OCI-LY1 (cell line): ENCODE results near the gene SLAIN2.

Experiments used
- EZH2 ChIP-seq: fragments of 200-600 bp; sonication (generic), shearing (Covaris generic); IDR thresholded peaks from 2 replicates; pipeline ENCODE4 v1.8.0; 2017; ENCODE audit warnings: borderline replicate concordance, mixed run types, mild to moderate bottlenecking, antibody characterized with exemption, low read length, moderate library complexity, mixed read lengths
- TF ChIP-seq, protein P1 (sequence below): fragments of 200-600 bp; sonication (generic), shearing (Covaris generic); IDR thresholded peaks from 2 replicates; pipeline ENCODE4 v1.5.1; 2017; ENCODE audit warnings: mild to moderate bottlenecking, antibody characterized with exemption, low read length, moderate library complexity, mixed read lengths

DNA sequence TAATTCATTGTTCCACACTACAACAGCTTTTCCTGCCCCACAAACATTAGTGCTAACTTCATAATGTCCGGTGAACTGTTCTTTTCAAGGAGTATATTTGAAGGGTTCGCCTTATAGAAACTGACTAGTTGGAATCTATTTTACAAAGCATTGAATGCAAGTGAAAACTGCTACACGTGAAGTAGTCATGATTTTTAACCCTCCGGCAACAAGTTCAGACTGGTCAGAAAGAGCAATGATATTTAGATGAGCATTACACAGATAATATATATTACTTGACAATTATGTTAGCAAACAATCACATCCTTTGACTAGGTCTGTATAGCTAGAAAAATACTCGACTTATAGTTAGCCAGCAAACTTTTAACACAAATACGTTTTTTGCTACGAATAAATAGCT lies 1.7 kb upstream of the SLAIN2 start:
- TF ChIP-seq EZH2, result no peak
- TF ChIP-seq, protein P1, sequence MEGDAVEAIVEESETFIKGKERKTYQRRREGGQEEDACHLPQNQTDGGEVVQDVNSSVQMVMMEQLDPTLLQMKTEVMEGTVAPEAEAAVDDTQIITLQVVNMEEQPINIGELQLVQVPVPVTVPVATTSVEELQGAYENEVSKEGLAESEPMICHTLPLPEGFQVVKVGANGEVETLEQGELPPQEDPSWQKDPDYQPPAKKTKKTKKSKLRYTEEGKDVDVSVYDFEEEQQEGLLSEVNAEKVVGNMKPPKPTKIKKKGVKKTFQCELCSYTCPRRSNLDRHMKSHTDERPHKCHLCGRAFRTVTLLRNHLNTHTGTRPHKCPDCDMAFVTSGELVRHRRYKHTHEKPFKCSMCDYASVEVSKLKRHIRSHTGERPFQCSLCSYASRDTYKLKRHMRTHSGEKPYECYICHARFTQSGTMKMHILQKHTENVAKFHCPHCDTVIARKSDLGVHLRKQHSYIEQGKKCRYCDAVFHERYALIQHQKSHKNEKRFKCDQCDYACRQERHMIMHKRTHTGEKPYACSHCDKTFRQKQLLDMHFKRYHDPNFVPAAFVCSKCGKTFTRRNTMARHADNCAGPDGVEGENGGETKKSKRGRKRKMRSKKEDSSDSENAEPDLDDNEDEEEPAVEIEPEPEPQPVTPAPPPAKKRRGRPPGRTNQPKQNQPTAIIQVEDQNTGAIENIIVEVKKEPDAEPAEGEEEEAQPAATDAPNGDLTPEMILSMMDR, result no peak
